COLO668 (cell line): Measurements from ENCODE around the gene CHMP1B.
"Not testable (repeated sequence)": the region's sequence is repeated elsewhere in the genome, so short reads cannot be mapped to it uniquely, and the experiment has no call there.

Experiments
- DNase-seq: peaks from one replicate; lab custom pipeline; 2025; ENCODE audit not compliant: unreplicated experiment; lab: John Stamatoyannopoulos, UW

CHMP1B gene

DNA sequence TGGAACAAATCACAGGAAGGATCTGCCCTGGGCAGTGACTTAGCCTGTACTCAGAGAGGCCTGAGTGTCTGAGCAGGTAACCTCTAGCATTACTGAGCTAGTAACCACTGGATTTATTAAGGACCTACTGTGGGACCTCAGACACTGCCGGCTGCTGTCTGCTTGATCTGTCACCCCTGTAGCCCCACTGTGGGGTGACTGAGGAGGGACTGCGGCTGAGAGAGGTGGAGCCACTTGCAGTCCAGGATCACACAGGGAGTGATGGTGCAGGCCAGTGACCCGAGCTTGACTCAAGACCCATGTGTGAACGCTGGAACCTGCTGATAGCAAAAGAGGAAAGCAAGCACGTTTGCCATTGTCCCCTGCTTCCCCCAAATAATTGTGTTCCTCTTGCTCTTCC, 15.6 kb downstream of the CHMP1B start:
- no peak for DNase-seq

DNA sequence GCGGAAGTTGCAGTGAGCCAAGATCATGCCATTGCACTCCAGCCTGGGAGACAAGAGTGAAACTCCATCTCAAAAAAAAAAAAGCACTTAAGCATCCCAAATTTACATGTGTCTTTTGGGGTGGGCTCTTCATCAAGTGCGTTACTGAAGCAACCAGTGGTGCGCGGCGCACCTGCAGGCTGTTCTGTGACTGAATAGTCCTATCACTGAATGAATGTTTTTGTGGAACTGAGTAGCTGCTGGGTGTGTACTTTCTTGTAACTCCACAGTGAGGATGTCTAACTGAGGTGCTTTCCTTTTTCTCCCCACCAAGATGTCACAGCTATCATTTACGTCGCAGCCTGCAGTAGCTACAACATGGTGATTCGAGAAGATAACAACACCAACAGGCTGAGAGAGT, 17.0 kb downstream of the CHMP1B start:
- no peak for DNase-seq

DNA sequence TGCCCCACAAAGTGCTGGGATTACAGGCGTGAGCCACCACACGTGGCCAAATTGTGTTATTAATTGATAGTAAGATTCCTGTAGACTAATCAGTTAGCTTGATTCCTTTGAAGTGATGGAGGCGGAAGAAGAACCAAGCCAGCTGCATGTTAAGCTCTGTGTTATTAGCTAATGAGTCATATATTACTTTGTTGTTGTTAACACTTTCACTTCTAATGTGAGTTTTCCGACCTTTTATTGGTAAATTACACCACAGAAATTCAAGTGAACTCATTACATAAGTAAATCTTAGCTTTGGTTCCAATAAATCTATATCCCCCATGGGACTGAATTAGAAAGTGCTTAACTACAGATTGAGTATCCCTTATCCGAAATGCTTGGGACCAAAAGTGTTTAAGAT, 20.3 kb downstream of the CHMP1B start:
- DNase-seq = no peak

DNA sequence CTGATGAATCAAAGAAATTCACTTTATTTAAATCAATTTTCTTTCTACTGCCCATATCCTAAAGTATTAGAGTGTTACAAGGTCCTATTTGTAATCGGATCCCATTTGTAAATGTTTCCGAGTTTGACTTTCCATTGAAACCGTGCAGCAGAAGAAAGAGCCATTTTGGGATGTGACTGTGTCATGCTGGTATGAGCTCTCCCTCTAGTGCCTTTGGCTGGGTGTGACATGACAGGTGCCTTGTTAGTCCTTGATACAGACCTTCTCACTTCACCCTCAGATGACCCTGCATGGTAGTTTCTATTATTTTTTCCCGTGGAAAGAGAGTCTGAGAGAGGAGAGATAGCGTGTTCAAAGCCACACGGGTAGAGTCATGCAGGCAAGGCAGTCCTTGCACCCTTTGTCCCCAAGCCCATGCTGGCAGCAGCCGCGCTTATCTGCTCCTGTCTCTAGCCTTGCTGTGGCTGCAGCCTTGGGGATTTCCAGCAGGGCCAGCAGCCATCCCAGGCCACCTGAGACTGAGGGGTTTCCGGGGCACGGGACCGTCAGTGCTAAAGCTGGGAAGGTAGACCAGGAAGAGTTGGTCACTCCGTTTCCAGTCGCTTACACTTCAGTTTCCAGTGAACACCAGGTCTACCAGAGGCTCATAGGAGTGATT, 21.4 kb downstream of the CHMP1B start:
- peak; percentile 24 for DNase-seq

DNA sequence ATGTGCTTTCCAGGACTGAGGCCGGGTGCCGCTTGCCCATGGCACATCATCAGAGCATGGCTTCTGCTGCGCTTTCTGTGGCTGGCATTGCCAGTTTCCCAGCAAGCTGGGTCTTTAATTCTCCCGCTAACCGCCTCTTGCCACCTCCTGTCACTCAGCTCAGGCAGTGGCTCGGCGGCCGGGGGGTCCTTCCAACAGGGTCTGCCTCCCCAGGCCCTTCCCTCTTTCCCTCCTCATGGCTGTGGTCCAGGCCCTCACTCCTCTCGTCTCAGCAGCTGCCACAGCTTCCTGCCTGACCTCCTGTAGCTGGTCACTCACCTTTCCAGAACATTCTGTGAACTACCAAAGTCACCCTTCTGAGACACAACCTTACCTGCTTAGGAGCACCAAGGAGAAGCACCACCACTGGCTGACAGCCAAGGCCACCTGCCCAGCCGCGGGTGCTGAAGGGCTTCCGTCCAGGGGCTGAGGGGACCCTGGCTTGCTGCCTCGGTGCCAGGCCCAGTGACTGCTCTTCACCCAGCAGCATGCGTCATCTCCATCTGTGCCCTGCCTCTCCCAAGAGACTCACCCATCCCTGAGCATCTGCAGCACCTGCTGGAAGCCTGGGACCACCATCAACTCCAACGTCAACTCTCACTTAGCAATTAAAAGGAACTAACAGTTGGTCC, 22.6 kb downstream of the CHMP1B start:
- no peak for DNase-seq

DNA sequence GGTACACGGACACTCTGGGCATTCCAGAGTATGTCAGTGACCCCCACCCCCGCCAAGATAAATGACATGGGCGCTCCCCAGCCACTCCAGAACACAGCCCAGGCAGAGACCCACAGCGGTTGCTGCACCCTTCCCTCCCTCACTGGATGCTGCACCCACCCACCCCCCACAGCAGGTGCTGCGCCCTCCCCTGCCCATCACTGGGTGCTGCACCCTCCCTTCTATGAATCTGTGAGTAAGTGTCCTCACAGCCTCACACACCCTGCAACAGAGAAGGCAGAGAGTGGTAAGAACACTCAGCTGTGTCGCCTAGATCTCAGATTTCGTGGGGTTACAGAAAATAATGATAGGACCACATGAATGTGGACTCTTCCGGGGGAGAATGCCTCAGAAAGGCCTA, 23.5 kb downstream of the CHMP1B start:
- DNase-seq = no peak

DNA sequence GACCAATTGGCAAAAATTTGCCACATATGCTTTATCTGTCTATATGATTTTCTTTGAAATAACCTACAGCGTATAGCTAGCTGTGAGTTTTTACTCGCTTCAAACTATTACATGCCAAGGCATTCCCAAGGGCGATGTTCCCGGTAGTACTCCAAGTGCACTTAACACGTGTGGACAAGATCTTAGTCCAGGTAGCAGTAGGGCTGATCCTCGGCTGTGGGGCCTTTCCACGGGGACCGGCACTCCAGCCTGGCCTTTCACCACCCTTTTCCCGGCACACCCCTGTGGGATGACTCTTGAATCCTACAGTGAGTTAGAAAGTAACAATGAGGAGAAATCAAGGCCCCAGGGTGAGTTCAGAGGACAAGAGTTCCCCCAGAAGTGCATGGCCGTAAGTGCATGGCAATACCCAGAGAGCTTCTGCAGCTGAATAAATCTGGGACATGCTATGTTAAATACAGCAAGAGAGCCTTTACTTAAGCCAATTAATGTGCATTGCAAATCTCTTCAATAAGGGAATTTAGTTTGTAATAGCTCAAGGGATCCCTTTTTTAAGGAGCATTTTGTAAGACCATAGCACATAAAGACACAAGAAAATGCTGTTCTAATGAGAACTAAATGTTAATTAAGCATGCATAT, 26.4 kb downstream of the CHMP1B start:
- no peak for DNase-seq

DNA sequence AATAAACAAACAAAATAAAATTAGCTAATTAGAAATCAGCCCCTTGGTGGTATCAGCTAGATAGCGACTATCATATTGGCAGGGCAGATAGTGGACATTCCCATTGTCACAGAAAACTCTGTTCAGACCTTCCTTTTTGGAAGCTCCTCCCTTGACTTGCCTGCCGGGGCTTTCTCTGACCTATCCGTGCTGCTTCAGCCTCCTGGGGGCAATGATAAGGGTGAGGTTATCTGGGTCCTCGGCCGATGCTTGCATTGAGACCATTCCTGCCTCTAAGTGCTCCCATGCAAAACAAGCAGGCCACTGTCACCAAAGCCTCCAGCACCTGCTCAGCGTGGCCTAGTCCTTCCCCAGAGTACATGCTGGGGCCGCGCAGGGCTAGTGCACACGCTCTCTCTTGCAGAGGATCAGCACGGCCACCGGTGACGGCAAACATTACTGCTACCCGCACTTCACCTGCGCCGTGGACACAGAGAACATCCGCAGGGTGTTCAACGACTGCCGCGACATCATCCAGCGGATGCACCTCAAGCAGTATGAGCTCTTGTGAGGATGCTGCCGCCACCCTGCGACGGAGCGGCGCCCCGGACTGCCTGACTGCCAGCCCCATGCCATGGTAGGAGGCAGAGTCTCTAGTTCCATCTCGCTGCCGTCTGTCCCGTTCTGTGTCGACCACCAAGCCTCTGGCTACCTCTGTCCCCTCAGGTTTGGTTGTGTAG, 29.5 kb downstream of the CHMP1B start:
- DNase-seq = no peak

DNA sequence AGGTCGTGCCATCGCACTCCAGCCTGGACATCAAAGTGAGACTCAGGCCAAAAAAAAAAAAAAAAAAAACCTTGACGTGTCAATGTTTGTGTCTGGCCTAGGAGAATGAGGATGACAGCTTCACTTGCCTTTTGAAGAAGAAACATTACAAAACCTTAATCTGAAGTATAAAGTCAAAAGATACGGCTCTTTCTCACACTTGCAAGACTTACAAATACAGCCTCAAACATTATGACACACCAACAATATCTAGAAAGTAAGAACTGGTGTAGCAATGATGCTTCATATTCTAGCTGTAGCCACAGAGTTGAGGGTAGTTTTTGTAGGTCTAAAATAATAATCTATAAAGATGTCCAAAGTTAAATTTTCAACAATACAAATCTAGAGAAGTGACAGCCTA, 31.4 kb downstream of the CHMP1B start:
- DNase-seq = no peak

DNA sequence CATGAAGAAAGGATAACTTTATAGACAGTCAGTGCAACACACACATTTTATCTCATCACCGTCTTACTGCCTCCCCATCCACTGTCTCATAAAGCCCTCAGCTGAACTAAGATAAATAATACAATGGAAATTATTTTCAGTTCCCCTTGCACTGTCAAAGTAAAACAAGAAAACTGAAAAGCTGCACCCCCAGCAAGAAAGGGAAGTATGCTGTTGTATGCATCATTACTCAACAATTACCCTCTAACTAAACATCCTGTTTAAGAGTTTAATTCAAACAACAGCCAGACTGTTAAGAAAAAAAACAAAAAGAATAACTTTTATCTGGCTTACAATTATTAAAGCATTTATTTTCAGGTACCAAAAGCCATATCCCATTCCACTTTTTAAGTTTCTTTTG, 31.9 kb downstream of the CHMP1B start:
- DNase-seq = no peak

DNA sequence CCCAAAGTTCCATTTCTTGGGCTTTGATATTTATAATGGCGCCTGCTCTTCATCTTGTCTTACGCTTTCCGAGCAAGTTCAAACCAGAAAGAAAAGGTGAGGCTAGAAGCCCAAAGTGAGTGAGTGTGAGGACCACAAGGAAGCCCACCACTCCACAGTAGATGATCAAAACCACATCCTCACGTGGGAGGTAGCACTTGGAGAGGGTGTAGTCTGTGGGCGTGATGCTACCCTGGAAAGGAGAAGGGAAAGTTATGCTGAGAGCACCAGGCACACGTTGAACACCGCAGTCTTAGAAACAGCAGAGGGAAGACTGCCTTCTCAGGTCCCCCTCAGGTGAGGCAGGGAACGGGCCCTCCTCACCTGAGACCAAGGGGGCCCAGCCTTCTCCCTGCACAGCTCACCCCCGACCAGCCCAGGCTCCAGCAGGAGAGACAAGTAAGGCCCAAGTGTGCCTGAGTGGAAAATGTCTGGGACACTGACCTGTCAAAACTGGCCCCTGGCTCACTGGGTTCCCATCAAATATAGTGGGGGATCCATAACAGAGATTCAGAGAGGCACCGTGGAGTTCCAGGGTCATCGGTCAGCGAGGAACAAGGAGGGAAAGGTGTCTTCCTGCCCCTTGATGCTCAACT, 33.3 kb downstream of the CHMP1B start:
- no peak for DNase-seq

DNA sequence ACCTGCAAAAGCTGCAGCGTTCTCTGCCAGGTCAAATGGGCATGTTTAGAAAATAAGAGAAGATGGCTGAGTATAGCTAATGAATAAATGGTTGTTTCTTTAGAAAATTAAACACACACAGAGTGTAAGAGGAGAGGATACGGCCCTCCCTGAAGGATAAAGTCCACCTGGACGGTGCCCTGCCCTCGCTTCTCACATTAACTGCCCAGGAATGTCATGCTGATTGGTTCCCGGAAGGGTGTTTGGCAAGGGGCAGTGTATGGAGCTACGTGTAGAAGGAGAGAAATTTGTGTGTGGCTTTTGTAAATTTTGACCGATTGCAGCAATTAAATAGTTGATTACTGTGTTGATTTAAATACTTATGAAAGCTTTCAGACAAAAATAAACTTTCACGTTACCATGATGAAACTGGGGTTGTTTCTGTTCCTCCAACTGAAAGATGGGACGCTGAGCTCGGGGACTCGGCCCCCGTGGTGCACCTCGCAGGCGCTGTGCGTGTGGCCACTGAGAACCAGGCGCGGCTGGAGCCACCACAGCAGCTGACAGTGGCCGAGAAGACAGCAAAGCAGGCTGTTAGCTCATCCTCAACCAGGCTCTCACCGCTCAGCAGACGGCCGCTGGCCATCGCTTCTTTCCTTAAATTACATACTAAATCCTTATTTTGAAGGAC, 34.2 kb downstream of the CHMP1B start:
- DNase-seq = no peak

DNA sequence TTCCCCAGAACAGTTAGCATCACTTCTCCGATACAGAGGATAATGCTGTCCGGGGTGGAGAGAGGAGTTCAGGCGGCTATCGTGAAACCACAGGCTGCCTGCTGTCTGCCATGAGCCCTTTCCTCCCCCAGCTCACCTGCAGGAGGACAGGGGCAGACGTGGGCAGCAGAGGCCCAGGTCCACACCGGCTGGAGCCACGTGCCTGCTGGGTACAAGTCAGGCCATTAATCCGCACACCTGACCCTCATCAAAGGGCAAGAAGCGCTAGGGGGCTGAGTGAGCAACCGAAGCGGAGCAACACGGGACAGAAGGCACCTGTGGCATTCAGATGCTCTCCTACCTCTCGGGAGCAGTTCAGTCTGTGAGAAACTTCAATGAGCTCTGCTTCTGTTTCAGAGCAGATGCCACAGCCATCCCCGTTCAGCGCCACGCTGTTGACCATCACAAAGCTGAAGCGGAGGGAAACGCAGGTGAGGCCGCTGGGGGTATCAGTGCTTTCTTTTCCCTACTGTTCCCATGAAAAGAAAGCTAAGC, 35.4 kb downstream of the CHMP1B start:
- DNase-seq = no peak

DNA sequence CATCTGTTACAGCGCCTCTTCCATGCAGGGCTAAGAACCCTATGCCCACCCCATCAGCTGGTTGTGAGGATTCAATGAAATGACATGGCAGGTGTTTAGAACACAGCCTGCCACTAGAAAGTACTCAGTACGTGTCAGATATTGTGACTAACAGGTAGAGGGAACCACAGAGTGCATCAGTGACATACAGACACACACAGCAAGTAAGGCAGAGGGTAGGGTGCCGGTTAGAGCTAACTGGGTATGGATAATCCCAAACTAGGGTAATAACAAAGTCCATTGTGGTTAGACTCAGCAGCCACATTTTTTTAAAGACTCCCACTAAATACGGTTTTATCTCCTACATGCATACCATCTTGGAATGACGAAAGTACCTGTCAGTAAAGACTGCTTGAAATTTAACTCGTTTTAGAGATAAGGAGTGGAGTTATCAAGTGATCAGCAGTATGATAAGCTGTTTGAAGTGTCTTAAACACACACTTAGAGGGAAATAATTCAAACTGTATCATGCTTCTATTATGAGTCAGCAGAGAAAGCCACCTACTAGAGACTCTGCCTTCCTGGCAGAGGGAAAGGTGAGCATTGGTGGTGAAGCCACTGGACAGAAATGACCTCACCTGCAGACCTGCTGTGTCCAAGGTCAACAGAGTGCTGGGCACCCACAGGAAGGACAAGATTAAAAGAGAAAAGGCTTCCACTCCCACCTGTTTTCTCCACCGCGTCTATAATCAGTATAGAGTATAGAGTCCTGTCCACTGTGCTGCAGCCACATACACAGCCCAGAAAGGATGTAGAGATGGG, 36.3 kb downstream of the CHMP1B start:
- no peak for DNase-seq

DNA sequence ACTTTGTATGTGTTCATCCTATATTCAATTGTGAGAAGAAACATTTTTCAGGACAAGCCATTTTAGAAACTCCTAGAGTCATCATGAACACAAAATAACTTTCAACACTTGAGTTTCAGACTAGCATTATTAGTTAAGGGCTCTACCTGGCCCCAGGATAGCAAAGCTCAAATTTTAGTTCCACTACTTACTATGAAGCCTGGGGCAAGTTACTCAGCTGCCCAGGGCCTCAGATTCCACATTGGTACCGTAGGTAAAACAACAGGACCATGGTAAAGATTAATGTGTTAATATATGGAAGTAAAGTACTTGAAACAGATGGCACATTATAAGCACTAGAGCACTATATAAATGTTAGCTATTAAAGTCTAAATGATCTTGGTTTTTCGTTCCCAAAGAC, 37.5 kb downstream of the CHMP1B start:
- no peak for DNase-seq

DNA sequence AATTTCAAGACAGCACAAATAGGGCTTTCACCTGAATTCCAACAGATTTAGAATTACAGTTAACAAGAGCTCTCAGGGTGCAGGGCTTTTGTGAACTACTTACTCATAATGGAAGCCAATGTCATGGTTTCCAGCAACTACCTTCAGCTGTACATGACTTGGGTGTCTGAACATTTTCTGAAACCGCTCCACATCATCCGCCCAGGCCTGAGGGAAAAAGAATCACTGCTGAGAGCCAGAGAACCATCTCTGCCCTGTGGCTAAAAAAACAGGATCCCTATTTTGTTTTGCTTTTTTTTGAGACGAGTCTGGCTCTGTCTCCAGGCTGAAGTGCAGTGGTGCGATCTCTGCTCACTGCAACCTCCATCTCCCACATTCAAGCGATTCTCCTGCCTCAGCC, 38.1 kb downstream of the CHMP1B start:
- no peak for DNase-seq

DNA sequence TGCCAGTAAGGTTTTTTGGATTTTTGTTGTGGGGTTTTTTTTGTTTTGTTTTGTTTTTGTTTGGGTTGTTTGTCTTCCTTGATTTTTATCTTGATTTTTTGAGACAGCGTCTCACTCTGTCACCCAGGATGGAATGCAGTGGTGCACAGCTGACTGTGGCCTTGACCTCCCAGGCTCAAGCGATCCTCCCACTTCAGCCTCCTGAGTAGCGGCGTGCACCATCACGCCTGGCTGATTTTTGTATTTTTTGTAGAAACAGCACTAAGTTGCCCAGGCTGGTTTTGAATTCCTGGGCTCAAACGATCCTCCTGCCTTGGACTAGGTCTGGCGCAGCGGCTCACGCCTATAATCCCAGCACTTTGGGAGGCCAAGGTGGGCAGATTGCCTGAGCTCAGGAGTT, 40.5 kb downstream of the CHMP1B start:
- no peak for DNase-seq

DNA sequence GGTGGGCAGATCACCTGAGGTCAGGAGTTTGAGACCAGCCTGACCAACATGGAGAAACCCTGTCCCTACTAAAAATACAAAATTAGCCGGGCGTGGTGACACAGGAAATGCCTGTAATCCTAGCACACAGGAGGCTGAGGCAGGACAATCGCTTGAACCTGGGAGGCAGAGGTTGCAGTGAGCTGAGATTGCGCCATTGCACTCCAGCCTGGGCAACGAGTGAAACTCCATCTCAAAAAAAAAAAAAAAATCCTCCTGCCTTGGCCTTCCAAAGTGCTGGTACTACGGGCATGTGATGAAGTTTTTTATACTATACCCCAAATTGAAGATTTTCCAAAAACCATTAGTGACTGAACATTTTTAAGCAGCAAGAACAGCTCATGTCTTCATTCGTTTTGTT, 41.2 kb downstream of the CHMP1B start:
- DNase-seq = not testable (repeated sequence)

DNA sequence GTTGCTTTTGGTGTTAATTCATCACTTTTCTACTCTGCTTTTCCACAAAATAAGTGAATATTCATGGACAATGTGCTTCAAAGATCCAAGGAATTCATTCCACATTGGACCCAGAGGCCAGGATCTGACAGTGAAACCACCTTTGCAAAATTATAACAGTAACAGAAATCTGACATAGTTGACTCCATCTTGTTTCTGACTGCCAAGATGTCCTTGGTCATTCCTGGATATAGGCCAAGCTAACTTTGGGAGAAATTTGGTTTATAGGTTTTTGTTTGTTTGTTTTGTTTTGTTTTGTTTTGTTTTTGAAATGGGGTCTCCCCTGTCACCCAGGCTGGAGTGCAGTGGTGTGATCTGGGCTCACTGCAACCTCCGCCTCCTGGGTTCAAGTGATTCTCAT, 46.6 kb downstream of the CHMP1B start:
- no peak for DNase-seq

DNA sequence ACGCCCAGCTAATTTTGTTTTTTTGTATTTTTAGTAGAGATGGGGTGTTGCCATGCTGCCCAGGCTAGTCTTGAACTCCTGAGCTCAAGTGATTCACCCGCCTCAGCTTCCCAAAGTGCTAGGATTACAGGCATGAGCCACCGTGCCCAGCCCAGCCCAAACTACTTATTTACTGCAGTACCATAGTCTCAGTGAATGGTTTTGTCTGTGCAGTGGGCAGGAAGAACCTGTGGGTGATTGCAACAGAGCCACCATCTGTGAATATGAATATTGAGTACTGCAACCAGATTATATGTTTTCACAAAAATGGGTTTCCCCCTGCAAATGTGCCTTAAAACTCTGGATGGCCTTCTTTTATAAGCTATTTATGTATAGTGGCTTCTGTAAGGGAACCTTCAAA, 47.9 kb downstream of the CHMP1B start:
- no peak for DNase-seq
